K562 (cell line): ENCODE results near the gene LTBP4. TPM values are rescaled to one million over a fixed set of nuclear protein-coding genes. Genes with fewer than 3 reads are reported as not detected.
A peak's percentile ranks its signal among the peaks of the same experiment; 100 is the strongest.

Source experiments
- ETV1 ChIP-seq: fragments of 450-650 bp; conservative IDR thresholded peaks from 2 replicates; pipeline ENCODE4 v1.6.1; 2016; ENCODE audit warnings: missing genetic modification characterization, control low read depth, low read depth, missing compliant biosample characterization
- HNRNPL ChIP-seq: fragments of 200-400 bp; formaldehyde crosslinking; IDR thresholded peaks from 2 replicates; pipeline ENCODE4 v1.6.1; 2017; ENCODE audit warnings: low read depth, mild to moderate bottlenecking, low read length
- POLR2G ChIP-seq: fragments of 200-400 bp; formaldehyde crosslinking; IDR thresholded peaks from 2 replicates; pipeline ENCODE4 v1.6.1; 2017; ENCODE audit warnings: low read depth, mild to moderate bottlenecking, antibody characterized with exemption, low read length, moderate library complexity
- SMAD4 ChIP-seq: fragments of 250-450 bp; sonication (Bioruptor Pico); conservative IDR thresholded peaks from 2 replicates; pipeline ENCODE4 v1.8.0; 2021; ENCODE audit warnings: inconsistent platforms, mild to moderate bottlenecking, moderate library complexity
- SMARCA4 ChIP-seq: fragments of 450-650 bp; IDR thresholded peaks from 2 replicates; pipeline ENCODE4 v1.6.1; 2016
- ZBTB40 ChIP-seq, 2 experiments: fragments of 450-650 bp in 1 of 2; sonication (generic) in 1 of 2; formaldehyde crosslinking in 1 of 2; IDR thresholded peaks; 2 replicates each; pipeline versions ENCODE4 v1.7.1 to v1.9.0; 2016 to 2022; ENCODE audit warnings: inconsistent platforms in 1 of 2, mild to moderate bottlenecking in 1 of 2, missing genetic modification reagents in 1 of 2
- ZBTB5 ChIP-seq: fragments of 450-650 bp; IDR thresholded peaks from 2 replicates; pipeline ENCODE4 v1.6.1; 2017; ENCODE audit warnings: antibody characterized with exemption
- ZNF384 ChIP-seq: IDR thresholded peaks from 2 replicates; pipeline ENCODE4 v1.6.1; 2012; ENCODE audit warnings: low read depth, low read length, improper control_type of control experiment
- ZNF512 ChIP-seq: IDR thresholded peaks from 2 replicates; pipeline ENCODE4 v1.6.1; 2016; ENCODE audit warnings: missing genetic modification characterization, missing compliant biosample characterization
- ZNF592 ChIP-seq: fragments of 450-650 bp; IDR thresholded peaks from 2 replicates; pipeline ENCODE4 v1.6.1; 2017; ENCODE audit warnings: antibody characterized with exemption, mild to moderate bottlenecking
- polyA plus RNA-seq, 8 experiments: library from polyadenylated mRNA; depleted of rRNA in 4 of 8; stranded (reverse) in 5 of 8; unstranded in 3 of 8; fragments of >200 nt; fragmentation: Nextera tagmentation in 2 of 8; fragmentation: Illumina TruSeq in 1 of 8; extraction: Ambion mirVana in 2 of 8; extraction: Trizol in 1 of 8; gene quantifications; 2 replicates each; pipeline versions ENCODE4 v1.2.1 to v1.2.3, GENCODE V29; 2011 to 2014; ENCODE audit warnings: inconsistent platforms in 1 of 8, missing spikeins in 1 of 8
- total RNA-seq, 7 experiments: library from RNA; depleted of rRNA in 6 of 7; stranded (reverse); fragments of >200 nt in 6 of 7; fragmentation: Illumina TruSeq in 2 of 7; extraction: Trizol in 2 of 7; gene quantifications; 2 replicates each; pipeline versions ENCODE4 v1.2.1 to v1.2.3, GENCODE V29; 2011 to 2021; ENCODE audit warnings: low replicate concordance in 1 of 7

Gene LTBP4
- total and polyA plus RNA-seq, 9 of the 15 experiments (the other 6 are each of a cell fraction or from before 2014, with no cell fraction given): 0.35 to 160 (median 31.6) TPM

- peak; percentile 21; the same call in 1 of the 2 replicates for TF ChIP-seq POLR2G
- no peak for TF ChIP-seq HNRNPL
- TF ChIP-seq ZNF384: peak; percentile 40; the same call in 1 of the 2 replicates
- TF ChIP-seq ZNF512 (tag): no peak
- no peak for TF ChIP-seq ZBTB40 (IDR thresholded peaks at IDR 0.05)
- TF ChIP-seq ZBTB40 (CRISPR knock-in tag; IDR thresholded peaks at IDR 0.05): no peak
- TF ChIP-seq SMAD4: peak; percentile 68; the same call in 1 of the 2 replicates
- TF ChIP-seq SMARCA4: peak; percentile 36; the same call in 1 of the 2 replicates
- no peak for TF ChIP-seq ZBTB5
- no peak for TF ChIP-seq ZNF592
- TF ChIP-seq ETV1: peak; percentile 41
These were observed 39.6 kb downstream of the LTBP4 start (continued) for GRCh38 chr19:40640744-40641143.
